GM12878 (cell line): ENCODE data around the gene TCF20. TPM values are rescaled to one million over a fixed set of nuclear protein-coding genes. Genes with fewer than 3 reads are reported as not detected.

Experiments
- ATF2 ChIP-seq: IDR thresholded peaks from 2 replicates; pipeline ENCODE4 v1.6.1; 2012; ENCODE audit warnings: low read length, inconsistent platforms
- BACH1 ChIP-seq: fragments of 450-650 bp; IDR thresholded peaks from 2 replicates; pipeline ENCODE4 v1.6.1; 2017; ENCODE audit warnings: mild to moderate bottlenecking, borderline replicate concordance
- BCL3 ChIP-seq: IDR thresholded peaks from 2 replicates; pipeline ENCODE4 v1.6.1; 2011; ENCODE audit warnings: borderline replicate concordance, low read depth, mild to moderate bottlenecking, moderate library complexity, low read length; ENCODE audit not compliant: insufficient read depth, poor library complexity, severe bottlenecking
- CHD1 ChIP-seq: IDR thresholded peaks from 2 replicates; pipeline ENCODE4 v1.6.1; 2012; ENCODE audit warnings: low read depth, low read length, improper control_type of control experiment
- JUNB ChIP-seq: IDR thresholded peaks from 2 replicates; pipeline ENCODE4 v1.6.1; 2016; ENCODE audit warnings: antibody characterized with exemption, mild to moderate bottlenecking
- NFYB ChIP-seq: IDR thresholded peaks from 2 replicates; pipeline ENCODE4 v1.6.1; 2011; ENCODE audit warnings: low read depth, mild to moderate bottlenecking, low read length, improper control_type of control experiment, moderate library complexity; ENCODE audit not compliant: insufficient read depth
- POU2F2 ChIP-seq: IDR thresholded peaks from 3 replicates; pipeline ENCODE4 v1.6.1; 2011; ENCODE audit warnings: low read depth, mild to moderate bottlenecking, low read length, borderline replicate concordance
- RCOR1 ChIP-seq: conservative IDR thresholded peaks from 2 replicates; pipeline ENCODE4 v1.6.1; 2012; ENCODE audit warnings: low read depth, low read length, improper control_type of control experiment
- RFX5 ChIP-seq: IDR thresholded peaks from 2 replicates; pipeline ENCODE4 v1.6.1; 2011; ENCODE audit warnings: low read depth, low read length, improper control_type of control experiment
- TAF1 ChIP-seq: IDR thresholded peaks from 2 replicates; pipeline ENCODE4 v1.6.1; 2011; ENCODE audit warnings: mild to moderate bottlenecking, low read depth, low read length, borderline replicate concordance
- TBL1XR1 ChIP-seq: IDR thresholded peaks from 2 replicates; pipeline ENCODE4 v1.6.1; 2012; ENCODE audit warnings: low read depth, low read length, improper control_type of control experiment
- USF2 ChIP-seq: IDR thresholded peaks from 2 replicates; pipeline ENCODE4 v1.6.1; 2011; ENCODE audit warnings: low read depth, low read length, improper control_type of control experiment, borderline replicate concordance
- polyA plus RNA-seq, 11 experiments: library from polyadenylated mRNA; depleted of rRNA in 4 of 11; unstranded in 6 of 11; stranded (reverse) in 5 of 11; fragments of >200 nt; fragmentation: Nextera tagmentation in 4 of 11; fragmentation: Illumina TruSeq in 1 of 11; extraction: Ambion mirVana in 4 of 11; extraction: Trizol in 1 of 11; gene quantifications; 1 replicate in 1 of 11; 2 replicates in 10 of 11; pipeline versions ENCODE4 v1.2.1 to v1.2.3, GENCODE V29; 2011 to 2016; ENCODE audit warnings: inconsistent platforms in 2 of 11, missing spikeins in 2 of 11, low read depth in 1 of 11
- total RNA-seq, 4 experiments: library from RNA; depleted of rRNA in 3 of 4; stranded (reverse); fragments of >200 nt in 3 of 4; fragmentation: Illumina TruSeq in 1 of 4; extraction: Trizol in 1 of 4; gene quantifications; 2 replicates each; pipeline versions ENCODE4 v1.2.1 to v1.2.3, GENCODE V29; 2013 to 2021
- TF ChIP-seq, protein P1 (sequence below): IDR thresholded peaks from 2 replicates; pipeline ENCODE4 v1.6.1; 2011; ENCODE audit warnings: mild to moderate bottlenecking, low read depth, low read length, moderate library complexity; ENCODE audit not compliant: insufficient replicate concordance
- TF ChIP-seq, protein P2 (sequence below): fragments of 450-650 bp; IDR thresholded peaks from 2 replicates; pipeline ENCODE4 v1.6.1; 2018; ENCODE audit warnings: borderline replicate concordance, mild to moderate bottlenecking; ENCODE audit not compliant: partially characterized antibody
- TF ChIP-seq, protein P3 (sequence below): fragments of 450-650 bp; IDR thresholded peaks from 2 replicates; pipeline ENCODE4 v1.6.1; 2017; ENCODE audit warnings: borderline replicate concordance
- TF ChIP-seq, protein P4 (sequence below): IDR thresholded peaks from 2 replicates; pipeline ENCODE4 v1.6.1; 2011; ENCODE audit warnings: borderline replicate concordance, low read depth, mild to moderate bottlenecking, moderate library complexity, mixed read lengths, low read length; ENCODE audit not compliant: insufficient read depth; ENCODE audit errors: extremely low read length

Gene TCF20
- total and polyA plus RNA-seq, 10 of the 15 experiments (the other 5 are each of a cell fraction or from before 2014, with no cell fraction given) = 0.64 to 52.9 (median 22.6) TPM

DNA sequence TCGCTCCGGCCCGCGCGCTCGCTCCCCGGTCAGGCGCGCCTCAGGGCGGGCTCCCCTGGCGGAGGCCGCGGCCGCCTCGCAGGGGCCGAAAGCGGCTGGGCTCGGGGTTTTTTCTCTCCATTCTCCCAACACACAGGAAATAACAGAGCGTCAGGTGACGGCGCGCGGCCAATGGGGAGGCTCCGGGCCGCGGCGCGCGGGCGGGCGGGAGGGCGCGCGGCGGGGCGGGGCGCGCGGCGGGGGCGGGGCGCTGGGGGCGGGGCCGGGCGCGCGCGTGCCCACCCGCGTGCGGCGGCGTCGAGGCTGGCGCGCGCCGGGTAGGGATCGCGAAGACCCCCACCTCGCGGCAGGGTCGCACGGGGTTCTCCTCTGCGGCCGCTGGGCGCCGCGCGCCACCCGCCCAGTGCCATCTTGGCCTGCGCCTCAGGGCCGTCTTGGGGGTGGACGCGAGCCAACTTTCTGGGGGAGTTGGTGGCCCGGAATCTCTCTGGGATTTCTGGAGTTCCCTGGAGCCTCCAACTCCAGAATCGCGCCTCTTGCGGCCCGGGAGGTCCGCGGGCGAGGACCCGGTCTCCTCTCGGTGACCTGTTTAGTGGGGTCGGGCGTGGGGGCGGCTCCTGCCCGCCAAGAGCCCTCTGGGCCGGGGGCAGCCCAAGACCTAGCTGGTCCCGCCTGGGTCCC lies at the start of gene TCF20 (continued):
- TF ChIP-seq, protein P1, sequence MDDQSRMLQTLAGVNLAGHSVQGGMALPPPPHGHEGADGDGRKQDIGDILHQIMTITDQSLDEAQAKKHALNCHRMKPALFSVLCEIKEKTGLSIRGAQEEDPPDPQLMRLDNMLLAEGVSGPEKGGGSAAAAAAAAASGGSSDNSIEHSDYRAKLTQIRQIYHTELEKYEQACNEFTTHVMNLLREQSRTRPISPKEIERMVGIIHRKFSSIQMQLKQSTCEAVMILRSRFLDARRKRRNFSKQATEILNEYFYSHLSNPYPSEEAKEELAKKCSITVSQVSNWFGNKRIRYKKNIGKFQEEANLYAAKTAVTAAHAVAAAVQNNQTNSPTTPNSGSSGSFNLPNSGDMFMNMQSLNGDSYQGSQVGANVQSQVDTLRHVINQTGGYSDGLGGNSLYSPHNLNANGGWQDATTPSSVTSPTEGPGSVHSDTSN = no peak
- peak; percentile 31; the same call in 1 of the 2 replicates for TF ChIP-seq BACH1
- TF ChIP-seq TAF1 = peak; percentile 35; the same call in 1 of the 2 replicates
- TF ChIP-seq RCOR1 = no peak
- no peak for TF ChIP-seq BCL3
- TF ChIP-seq, protein P2, sequence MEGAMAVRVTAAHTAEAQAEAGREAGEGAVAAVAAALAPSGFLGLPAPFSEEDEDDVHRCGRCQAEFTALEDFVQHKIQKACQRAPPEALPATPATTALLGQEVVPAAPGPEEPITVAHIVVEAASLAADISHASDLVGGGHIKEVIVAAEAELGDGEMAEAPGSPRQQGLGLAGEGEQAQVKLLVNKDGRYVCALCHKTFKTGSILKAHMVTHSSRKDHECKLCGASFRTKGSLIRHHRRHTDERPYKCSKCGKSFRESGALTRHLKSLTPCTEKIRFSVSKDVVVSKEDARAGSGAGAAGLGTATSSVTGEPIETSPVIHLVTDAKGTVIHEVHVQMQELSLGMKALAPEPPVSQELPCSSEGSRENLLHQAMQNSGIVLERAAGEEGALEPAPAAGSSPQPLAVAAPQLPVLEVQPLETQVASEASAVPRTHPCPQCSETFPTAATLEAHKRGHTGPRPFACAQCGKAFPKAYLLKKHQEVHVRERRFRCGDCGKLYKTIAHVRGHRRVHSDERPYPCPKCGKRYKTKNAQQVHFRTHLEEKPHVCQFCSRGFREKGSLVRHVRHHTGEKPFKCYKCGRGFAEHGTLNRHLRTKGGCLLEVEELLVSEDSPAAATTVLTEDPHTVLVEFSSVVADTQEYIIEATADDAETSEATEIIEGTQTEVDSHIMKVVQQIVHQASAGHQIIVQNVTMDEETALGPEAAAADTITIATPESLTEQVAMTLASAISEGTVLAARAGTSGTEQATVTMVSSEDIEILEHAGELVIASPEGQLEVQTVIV = no peak
- TF ChIP-seq, protein P3, sequence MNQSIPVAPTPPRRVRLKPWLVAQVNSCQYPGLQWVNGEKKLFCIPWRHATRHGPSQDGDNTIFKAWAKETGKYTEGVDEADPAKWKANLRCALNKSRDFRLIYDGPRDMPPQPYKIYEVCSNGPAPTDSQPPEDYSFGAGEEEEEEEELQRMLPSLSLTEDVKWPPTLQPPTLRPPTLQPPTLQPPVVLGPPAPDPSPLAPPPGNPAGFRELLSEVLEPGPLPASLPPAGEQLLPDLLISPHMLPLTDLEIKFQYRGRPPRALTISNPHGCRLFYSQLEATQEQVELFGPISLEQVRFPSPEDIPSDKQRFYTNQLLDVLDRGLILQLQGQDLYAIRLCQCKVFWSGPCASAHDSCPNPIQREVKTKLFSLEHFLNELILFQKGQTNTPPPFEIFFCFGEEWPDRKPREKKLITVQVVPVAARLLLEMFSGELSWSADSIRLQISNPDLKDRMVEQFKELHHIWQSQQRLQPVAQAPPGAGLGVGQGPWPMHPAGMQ = no peak
- TF ChIP-seq, protein P4, sequence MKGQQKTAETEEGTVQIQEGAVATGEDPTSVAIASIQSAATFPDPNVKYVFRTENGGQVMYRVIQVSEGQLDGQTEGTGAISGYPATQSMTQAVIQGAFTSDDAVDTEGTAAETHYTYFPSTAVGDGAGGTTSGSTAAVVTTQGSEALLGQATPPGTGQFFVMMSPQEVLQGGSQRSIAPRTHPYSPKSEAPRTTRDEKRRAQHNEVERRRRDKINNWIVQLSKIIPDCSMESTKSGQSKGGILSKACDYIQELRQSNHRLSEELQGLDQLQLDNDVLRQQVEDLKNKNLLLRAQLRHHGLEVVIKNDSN = peak; percentile 82
- no peak for TF ChIP-seq ATF2
- TF ChIP-seq USF2 = peak; percentile 64
- no peak for TF ChIP-seq POU2F2
- TF ChIP-seq CHD1 = no peak
- peak; percentile 77 for TF ChIP-seq NFYB
- TF ChIP-seq JUNB = no peak
- no peak for TF ChIP-seq RFX5
- no peak for TF ChIP-seq TBL1XR1
